Measurements from ENCODE around the gene DNAAF5.

- TF ChIP-seq CTCF (IDR thresholded peaks at IDR 0.05) (no peak), ZFX (IDR thresholded peaks at IDR 0.05; ENCODE audit: borderline replicate concordance) (no peak)
Observed at GRCh38 chr7:714251-714671, 12.2 kb upstream of the DNAAF5 start.
